Stimulated activated naive CD4-positive, alpha-beta T cell (primary cell): ENCODE measurements around the gene CHRNA10.
A peak's percentile ranks its signal among the peaks of the same experiment; 100 is the strongest.
"Not testable (repeated sequence)": the region's sequence is repeated elsewhere in the genome, so short reads cannot be mapped to it uniquely, and the experiment has no call there.

Experiments
- DNase-seq, 6 experiments: peaks; one replicate each; lab custom pipeline; 2025; lab: John Stamatoyannopoulos, UW

CHRNA10 gene

GRCh38 chr11:3665336-3666022 lies 5.7 kb downstream of the CHRNA10 start:
- no peak for DNase-seq

GRCh38 chr11:3664032-3664630 lies 7.1 kb downstream of the CHRNA10 start:
- no peak for DNase-seq

GRCh38 chr11:3662856-3663255 lies 8.3 kb downstream of the CHRNA10 start:
- DNase-seq = no peak

GRCh38 chr11:3660960-3661359 lies 10.2 kb downstream of the CHRNA10 start:
- no peak for DNase-seq

- no peak for DNase-seq
Measured at GRCh38 chr11:3659595-3660515, 11.3 kb downstream of the CHRNA10 start.

GRCh38 chr11:3658252-3658651 lies 12.9 kb downstream of the CHRNA10 start:
- no peak for DNase-seq

- DNase-seq = not testable (repeated sequence)
Measured at GRCh38 chr11:3657331-3657730, 13.9 kb downstream of the CHRNA10 start.

GRCh38 chr11:3655547-3655946 lies 15.6 kb downstream of the CHRNA10 start:
- DNase-seq = no peak

GRCh38 chr11:3652514-3652913 lies 18.7 kb downstream of the CHRNA10 start:
- DNase-seq = not testable (repeated sequence)

- DNase-seq = not testable (repeated sequence)
Measured at GRCh38 chr11:3649374-3649773, 21.8 kb downstream of the CHRNA10 start.

- DNase-seq = not testable (repeated sequence)
Measured at GRCh38 chr11:3648843-3649242, 22.3 kb downstream of the CHRNA10 start.

GRCh38 chr11:3645552-3645951 lies 25.6 kb downstream of the CHRNA10 start:
- DNase-seq = no peak

- no peak for DNase-seq
Measured at GRCh38 chr11:3644817-3645235, 26.4 kb downstream of the CHRNA10 start, which contains the start of gene ART1. Gene ART1 (plus strand): TSS chr11:3645128. CDS start chr11:3659214, 14,086 bp downstream.

- DNase-seq = not testable (repeated sequence)
Measured at GRCh38 chr11:3643102-3643546, 28.1 kb downstream of the CHRNA10 start.

- DNase-seq = peak; percentile 49 to 74 (median 64)
Measured at GRCh38 chr11:3642071-3642951, 28.9 kb downstream of the CHRNA10 start.

GRCh38 chr11:3641701-3642070 lies 29.5 kb downstream of the CHRNA10 start, which contains the start of gene ART5:
Gene ART5 (minus strand): TSS chr11:3641992. CDS start chr11:3641862, 130 bp downstream.
- no peak for DNase-seq

GRCh38 chr11:3641191-3641590 lies 30.0 kb downstream of the CHRNA10 start:
- DNase-seq = no peak

GRCh38 chr11:3639841-3640240 lies 31.3 kb downstream of the CHRNA10 start:
- DNase-seq = no peak

- no peak for DNase-seq
Measured at GRCh38 chr11:3638513-3638912, 32.7 kb downstream of the CHRNA10 start.

- DNase-seq = no peak
Measured at GRCh38 chr11:3637201-3637600, 34.0 kb downstream of the CHRNA10 start.

GRCh38 chr11:3635641-3636375 lies 35.4 kb downstream of the CHRNA10 start:
- DNase-seq = no peak
